ENCODE results near the gene CPZ.
A peak's percentile ranks its signal among the peaks of the same experiment; 100 is the strongest.

CPZ gene

DNA sequence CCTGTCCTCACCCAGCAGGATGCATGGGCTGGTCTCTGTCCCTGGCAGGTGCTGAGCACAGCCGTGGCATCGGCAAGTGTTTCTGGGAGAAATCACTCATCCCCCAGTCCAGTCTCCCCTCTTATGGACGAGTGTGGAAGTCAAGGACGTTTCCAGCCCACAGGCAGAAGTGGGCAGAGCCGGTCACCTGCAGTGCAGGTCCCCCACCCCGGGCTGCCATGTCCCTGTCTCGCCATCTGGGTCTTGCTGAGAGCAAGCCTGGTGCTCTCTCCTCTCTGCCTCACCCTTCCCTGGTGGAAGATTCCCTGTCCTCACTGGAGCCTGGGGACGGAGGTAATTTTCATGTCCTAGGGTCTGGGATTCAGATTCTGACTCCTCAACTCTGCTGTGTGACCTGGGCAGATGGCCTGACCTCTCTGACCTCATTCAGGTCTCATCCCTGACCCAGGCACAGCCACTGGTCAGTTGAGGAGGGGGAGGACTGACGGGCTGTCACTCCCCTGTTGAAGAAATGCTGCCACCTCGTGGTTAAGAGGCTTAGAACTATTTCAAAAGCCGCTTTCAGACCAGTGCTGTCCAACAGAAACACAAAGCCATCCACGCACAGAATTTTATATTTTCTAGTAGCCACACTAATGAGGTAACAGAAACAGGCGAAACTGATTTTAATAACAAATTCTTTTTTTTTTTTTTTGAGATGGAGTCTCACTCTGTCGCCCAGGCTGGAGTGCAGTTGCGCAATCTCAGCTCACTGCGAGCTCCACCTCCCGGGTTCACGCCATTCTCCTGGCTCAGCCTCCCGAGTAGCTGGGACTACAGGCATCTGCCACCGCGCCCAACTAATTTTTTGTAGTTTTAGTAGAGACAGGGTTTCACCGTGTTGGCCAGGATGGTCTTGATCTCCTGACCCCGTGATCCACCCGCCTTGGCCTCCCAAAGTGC, 1.8 kb downstream of the CPZ start:
- DNase-seq (ENCODE audit: low read depth in 2 of 2), result no peak

DNA sequence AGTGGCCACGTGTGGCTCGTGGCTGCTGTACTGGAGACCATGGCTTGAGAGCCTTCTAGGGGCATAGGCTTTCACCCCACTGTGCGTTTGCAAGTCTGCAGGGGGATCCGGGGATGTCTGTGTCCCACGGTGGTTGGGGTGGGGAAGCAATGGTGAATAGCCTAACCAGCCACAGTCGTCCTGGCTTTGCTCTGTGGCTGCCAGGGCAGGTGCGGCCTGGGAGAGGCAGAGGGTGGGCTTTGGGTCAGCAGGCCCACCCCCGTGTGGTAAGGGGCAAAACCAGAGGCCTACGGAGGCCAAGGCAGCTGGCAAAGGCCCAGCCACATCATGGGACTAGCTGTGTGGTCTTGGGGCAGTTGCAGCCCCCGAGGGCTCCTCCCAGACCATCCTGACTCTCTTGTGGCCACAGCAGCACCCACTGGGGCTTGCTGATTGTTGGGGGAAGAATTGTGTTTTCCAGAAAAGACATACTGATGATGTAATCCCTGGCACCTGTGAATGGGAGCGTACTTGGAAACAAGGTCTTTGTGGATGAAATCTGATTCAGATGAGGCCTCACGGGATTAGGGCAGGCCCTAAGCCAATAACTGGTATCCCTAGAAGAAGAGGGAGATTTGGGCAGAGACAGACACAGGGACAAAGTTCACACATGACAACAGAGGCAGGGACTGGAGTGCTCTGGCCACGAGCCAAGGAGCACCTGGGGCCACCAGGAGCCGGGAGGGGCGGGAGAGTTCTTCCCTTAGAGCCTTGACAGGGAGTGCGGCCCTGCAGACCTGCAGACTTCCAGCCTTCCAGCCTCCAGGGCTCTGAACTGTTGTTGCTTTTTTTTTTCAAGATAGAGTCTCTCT, 2.9 kb downstream of the CPZ start:
- no peak for DNase-seq (ENCODE audit: low read depth in 2 of 2)

- no peak for DNase-seq (ENCODE audit: low read depth in 2 of 2)
These were observed 4.3 kb downstream of the CPZ start for GRCh38 chr4:8596891-8597290.

GRCh38 chr4:8597319-8597718, 4.8 kb downstream of the CPZ start:
- DNase-seq (ENCODE audit: low read depth in 2 of 2), result no peak

DNA sequence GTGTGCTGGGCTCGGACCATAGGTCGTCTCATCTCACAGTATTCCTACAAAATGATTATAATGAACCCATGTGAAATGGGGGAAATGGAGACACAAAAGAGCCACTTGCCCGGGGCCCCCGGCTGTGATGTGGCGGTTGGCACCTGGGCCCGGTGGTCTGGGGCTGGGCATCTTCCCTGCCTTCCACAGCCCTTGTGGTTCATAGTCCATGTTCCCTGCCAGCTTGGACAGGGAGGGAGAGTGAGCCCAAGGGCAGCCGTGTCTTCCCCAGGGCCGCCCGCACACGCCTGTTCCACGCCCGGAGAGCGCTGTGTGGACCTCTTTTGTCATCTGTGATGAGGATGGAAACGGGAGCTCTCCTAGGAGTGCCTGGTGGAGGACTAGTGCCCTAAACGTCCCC, 5.2 kb downstream of the CPZ start:
- DNase-seq (ENCODE audit: low read depth in 2 of 2), result no peak

DNA sequence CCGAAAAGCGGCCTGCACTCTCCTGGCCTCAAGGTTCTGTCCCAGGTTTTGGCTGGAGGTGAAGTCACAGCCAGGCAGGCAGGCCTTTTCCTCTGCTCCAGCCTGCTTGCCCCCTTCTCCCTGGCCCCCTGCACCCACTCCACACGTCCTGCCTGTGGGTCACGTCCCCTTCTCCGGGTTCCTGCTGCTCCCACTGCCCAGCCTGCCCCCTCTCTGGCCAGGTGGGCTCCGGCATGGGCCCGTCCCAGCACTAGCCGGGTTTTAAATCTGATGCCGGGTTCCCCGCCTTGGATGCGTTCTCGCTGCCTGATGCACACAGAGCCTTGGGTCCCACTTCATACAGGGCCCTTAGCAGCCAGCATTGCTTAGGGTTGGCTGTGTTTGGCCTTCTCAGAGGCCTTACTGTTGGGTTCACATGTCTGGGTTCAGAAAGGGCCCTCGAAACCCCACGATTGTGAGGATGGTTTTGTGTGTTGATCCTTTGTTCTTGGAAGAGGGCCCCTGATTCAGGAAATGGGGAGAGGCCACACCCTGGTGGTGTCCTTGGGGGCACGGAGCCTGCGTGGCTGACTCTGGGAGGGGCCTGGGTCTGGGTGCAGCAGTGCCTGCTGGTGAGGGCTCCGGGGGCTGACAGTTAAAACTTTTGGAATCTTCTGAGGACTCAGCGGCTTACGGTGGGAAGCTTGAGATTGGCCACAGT, 6.0 kb downstream of the CPZ start:
- no peak for DNase-seq (ENCODE audit: low read depth in 2 of 2)

- no peak for DNase-seq (ENCODE audit: low read depth in 2 of 2)
These were observed 6.5 kb downstream of the CPZ start for GRCh38 chr4:8599091-8599460.

GRCh38 chr4:8599657-8600056, 7.1 kb downstream of the CPZ start:
- DNase-seq (ENCODE audit: low read depth in 2 of 2), result no peak

DNA sequence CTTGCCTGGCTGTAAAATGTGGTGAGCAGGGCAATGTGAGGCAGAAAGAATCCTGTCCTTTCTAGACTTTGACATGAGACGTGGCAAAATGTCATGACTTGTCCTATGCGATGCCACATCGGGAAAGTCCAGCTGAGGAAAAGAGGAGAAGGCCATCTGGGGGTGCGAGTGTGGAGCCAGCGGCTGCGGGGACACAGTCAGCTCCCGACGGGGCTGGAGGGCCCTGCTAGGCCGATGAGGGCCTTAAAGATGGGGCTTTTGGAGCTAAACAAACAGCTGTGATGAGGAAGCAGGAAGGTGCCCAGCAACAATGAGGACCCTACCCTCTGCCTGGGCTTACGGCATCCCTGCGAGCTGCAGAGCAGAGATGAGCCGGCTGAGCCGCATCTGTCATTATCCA, 7.7 kb downstream of the CPZ start:
- DNase-seq (ENCODE audit: low read depth in 2 of 2), result no peak

- no peak for DNase-seq (ENCODE audit: low read depth in 2 of 2)
These were observed 8.1 kb downstream of the CPZ start for GRCh38 chr4:8600686-8601085.

DNA sequence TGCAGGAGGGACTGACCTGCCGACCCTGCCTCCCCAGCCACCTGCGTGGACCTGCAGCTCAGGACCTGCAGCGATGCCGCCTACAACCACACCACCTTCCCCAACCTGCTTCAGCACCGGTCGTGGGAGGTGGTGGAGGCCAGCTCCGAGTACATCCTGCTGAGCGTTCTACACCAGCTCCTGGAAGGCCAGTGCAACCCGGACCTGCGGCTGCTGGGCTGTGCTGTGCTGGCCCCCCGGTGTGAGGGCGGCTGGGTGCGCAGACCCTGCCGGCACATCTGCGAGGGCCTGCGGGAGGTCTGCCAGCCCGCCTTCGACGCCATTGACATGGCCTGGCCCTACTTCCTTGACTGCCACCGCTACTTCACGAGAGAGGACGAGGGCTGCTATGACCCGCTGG, 8.5 kb downstream of the CPZ start:
- DNase-seq (ENCODE audit: low read depth in 2 of 2), result no peak

DNA sequence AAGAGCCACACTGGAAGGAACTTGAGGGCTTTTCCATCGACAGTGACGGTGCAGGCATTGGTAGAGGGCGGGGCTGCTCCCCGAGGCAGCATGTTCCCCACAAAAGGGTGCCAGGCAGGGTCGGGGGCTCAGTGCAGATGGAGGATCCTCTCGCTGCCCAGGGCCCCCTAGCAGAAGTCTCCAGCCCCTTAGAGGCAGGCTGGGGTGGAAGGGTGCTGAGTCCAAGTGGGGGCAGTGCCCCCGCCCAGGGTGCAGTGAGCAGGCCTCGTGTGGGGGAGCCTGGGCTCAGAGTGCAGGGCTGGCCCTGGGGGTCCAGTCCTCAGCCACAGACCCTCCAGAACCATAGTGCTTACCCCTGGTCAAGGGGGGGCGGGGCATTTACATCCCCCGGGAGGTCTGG, 9.0 kb downstream of the CPZ start:
- DNase-seq (ENCODE audit: low read depth in 2 of 2), result no peak

DNA sequence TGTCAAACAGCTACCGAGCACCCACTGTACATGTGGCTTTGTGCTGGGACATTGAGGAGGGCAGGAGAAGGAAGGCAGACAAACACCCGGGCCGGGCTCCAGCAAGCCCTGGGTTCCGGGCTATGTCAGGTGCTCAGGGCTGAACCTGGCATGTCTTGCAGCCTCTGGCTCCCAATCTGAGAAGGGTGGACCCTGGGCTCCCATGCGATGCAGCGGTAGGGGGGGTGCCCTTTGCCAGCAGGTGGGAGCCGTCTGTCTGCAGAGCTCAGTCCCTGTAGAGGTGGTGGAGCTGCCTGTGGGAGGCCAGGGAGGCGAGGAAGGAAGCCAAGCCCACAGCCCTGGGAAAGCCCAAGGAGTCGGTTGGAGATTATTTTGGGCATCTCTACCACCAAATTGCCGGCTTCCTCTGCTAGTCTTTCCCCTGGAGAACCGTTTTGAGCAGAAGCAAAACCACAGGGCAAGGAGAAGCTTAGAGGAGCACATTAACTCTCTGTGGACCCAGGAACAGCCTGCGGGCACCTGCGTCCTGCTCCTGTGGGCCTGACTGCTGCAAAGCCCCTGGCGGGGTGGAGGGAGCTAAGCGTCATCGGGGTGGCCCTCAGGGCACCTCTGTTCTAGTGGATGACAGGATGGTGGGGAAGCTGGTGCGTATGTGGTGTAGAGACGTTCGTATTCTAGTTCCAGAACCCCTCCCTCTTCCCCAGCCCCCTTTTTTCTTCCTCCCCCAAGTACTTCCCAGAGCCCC, 10.3 kb downstream of the CPZ start:
- no peak for DNase-seq (ENCODE audit: low read depth in 2 of 2)

DNA sequence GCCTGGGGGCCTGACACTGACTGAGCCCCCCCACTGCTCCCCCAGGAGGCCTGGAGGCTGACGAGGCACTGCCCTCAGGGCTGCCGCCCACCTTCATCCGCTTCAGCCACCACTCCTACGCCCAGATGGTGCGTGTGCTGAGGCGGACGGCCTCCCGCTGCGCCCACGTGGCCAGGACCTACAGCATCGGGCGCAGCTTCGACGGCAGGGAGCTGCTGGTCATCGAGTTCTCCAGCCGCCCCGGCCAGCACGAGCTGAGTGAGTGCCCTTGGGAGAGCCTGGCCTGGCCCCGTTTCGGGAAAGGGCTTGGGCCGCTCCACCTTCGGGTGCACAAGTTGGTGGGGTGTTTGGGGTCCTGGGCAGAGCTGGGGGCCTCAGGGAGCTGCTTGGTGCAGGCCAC, 11.4 kb downstream of the CPZ start:
- no peak for DNase-seq (ENCODE audit: low read depth in 2 of 2)

DNA sequence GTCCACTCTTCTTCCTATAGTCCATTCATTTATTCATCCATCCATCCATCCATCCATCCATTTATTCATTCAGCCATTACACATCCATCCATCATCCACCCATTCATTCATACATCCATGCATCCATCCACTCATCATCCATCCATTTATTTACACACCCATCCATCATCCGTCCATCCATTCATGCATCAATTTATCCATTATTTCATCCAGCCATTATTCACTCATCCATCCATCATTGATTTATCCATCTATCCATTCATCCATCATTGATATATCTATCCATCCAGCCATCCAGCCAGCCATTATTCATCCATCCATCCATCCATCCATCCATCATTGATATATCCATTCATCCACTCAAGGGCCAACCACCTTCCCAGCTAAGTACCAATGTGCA, 12.7 kb downstream of the CPZ start:
- DNase-seq (ENCODE audit: low read depth in 2 of 2), result no peak

DNA sequence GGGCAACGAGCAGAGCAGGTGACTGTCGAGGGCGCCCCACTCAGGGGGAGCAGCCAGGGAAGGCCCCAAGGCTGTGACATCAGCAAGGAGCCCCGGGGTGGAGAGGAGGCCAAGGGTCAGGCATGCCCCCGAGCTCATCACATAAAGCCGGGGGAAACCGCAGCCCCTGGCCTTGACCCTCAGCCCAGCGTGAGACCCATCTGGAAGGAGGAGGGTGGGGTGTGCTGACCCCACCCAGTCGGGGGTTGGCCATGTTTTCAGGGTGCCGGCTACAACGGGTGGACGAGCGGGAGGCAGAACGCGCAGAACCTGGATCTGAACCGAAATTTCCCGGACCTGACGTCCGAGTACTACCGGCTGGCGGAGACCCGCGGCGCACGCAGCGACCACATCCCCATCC, 13.9 kb downstream of the CPZ start:
- no peak for DNase-seq (ENCODE audit: low read depth in 2 of 2)

GRCh38 chr4:8606966-8607365, 14.4 kb downstream of the CPZ start:
- no peak for DNase-seq (ENCODE audit: low read depth in 2 of 2)

DNA sequence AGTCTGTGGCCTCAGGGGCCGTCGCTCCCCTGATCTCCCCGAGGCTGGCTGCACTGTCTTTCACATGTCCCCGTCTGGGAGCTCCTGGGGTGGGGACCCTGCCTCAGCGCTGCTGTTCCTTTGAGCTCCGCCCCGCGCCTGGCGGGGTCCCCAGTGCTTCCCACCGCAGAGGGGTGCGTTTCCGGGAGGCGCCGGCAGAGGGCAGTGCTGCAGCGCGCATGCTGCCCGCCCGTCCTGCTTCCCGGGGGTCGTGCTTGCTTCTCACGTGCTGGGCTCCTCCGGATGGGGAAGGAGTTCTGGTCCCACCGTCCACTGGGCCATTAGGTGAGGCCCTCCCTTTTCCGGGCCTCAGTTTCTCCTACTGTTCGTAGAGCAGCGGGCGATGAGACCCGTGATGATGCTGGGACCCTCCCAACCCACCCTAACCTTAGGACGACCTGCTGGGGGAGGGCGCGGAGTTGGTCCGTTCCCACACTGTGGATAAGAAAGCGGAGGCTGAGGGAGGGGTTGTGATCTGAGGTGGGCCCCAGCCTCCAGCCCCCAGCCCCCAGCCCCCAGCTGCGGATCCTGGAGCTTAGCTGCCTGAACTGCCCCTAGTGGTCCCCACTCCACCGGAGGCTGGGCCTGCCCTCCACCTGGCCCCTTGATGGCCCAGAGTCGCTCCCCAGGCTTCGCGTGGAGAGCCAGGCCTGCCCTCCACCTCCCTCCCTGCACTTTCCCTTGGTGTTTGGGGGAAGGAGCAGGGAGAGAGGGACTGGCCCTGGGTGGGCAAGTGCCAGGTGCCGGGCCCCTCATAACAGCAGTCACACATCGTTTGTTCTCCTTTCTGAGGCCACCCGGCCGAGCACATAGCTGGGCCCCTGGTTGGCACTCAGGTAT, 15.3 kb downstream of the CPZ start:
- peak in 1 of 2 donors; percentile 4 for DNase-seq (ENCODE audit: low read depth in 2 of 2)

DNA sequence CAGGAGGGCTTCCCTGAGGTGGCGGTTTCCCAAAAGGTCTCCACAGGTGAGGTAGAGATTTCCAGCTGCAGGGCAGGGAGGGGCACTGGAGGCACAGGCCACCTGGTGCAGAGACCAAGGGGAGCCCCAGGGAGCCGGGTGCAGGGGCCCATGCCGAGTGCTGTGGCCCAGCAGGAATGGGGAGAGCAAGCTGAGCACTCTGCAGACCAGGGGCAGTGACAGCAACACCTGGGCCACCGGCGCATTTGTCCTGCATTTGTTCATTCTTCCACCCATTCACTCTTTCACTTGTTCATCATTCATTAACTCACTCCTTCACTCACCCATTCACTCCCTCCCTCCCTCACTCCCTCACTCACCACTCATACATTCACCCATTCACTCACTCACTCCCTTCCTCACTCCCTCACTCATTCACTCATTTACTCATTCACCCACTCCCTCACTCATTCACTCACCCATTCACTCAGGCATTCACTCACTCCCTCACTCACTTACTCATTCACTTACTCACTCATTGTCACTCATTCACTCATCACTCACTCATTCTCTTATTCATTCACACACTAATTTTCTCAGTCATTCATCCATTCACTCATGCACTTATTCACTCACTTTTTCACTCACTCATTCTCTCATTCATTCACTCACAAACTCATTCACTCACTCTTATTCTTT, 16.3 kb downstream of the CPZ start:
- no peak for DNase-seq (ENCODE audit: low read depth in 2 of 2)

DNA sequence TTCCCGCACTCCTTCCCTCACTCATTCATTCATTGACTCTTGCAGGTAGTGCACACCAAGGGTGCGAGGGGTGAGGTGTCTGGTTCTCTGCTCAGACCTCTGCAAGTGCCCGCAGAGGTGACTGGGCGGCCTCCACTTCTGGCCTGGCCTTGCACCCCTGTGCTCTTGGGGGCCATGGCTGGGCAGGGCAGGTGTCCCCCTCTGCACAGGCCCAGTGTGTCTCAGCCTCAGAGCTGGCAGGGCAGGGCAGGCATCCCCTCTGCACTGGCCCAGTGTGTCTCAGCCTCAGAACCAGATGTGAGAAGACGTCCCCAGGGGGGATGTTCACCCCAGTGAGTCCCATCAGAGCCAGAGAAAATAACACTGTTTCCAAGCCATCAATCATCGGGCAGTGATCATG, 16.8 kb downstream of the CPZ start:
- no peak for DNase-seq (ENCODE audit: low read depth in 2 of 2)

All from stimulated activated CD8-positive, alpha-beta memory T cell treated with anti-CD3 and anti-CD28 coated beads, Interleukin-15, amount 100 ng/mL, for 4 hours (primary cell).